GM18861 (cell line): Measurements from ENCODE around the gene NF2.
"Not testable (repeated sequence)": the region's sequence is repeated elsewhere in the genome, so short reads cannot be mapped to it uniquely, and the experiment has no call there.

ENCODE experiments used
- ATAC-seq: cut with Tn5 transposase; IDR thresholded peaks from one replicate; pipeline ENCODE4 v1.9.1; 2021; ENCODE audit not compliant: unreplicated experiment

NF2 gene

GRCh38 chr22:29603358-29604075, at the start of gene NF2:
TSS of gene NF2 (plus strand) at chr22:29603633. CDS start at chr22:29603999, 366 bp downstream.
- peak; percentile 96 for ATAC-seq

- ATAC-seq = no peak
Observed at GRCh38 chr22:29555065-29555644, 48.3 kb upstream of the NF2 start.

GRCh38 chr22:29559030-29559429, 44.4 kb upstream of the NF2 start:
- ATAC-seq = no peak

- ATAC-seq = no peak
Observed at GRCh38 chr22:29559853-29560252, 43.6 kb upstream of the NF2 start.

- no peak for ATAC-seq
Observed at GRCh38 chr22:29563652-29564460, 39.6 kb upstream of the NF2 start.

- not testable (repeated sequence) for ATAC-seq
Observed at GRCh38 chr22:29566513-29566912, 36.9 kb upstream of the NF2 start.

GRCh38 chr22:29567338-29567737, 36.1 kb upstream of the NF2 start:
- ATAC-seq = no peak

GRCh38 chr22:29569011-29569678, 34.3 kb upstream of the NF2 start:
- ATAC-seq = no peak

GRCh38 chr22:29570456-29570855, 33.0 kb upstream of the NF2 start:
- no peak for ATAC-seq

- ATAC-seq = no peak
Observed at GRCh38 chr22:29570912-29571549, 32.4 kb upstream of the NF2 start.

- ATAC-seq = no peak
Observed at GRCh38 chr22:29574762-29575450, 28.5 kb upstream of the NF2 start.

- no peak for ATAC-seq
Observed at GRCh38 chr22:29578462-29579200, 24.8 kb upstream of the NF2 start.

GRCh38 chr22:29580200-29580810, 23.1 kb upstream of the NF2 start:
- no peak for ATAC-seq

GRCh38 chr22:29581799-29582198, 21.6 kb upstream of the NF2 start:
- ATAC-seq = no peak

- no peak for ATAC-seq
Observed at GRCh38 chr22:29584975-29585374, 18.5 kb upstream of the NF2 start.

GRCh38 chr22:29586193-29586705, 17.2 kb upstream of the NF2 start:
- not testable (repeated sequence) for ATAC-seq

GRCh38 chr22:29587938-29588699, 15.3 kb upstream of the NF2 start:
- no peak for ATAC-seq

GRCh38 chr22:29593923-29594322, 9.5 kb upstream of the NF2 start:
- no peak for ATAC-seq
